Psoas muscle (tissue), 8 donors: ENCODE measurements around the gene ATRIP. TPM values are rescaled to one million over a fixed set of nuclear protein-coding genes. Genes with fewer than 3 reads are reported as not detected.
"Not testable (repeated sequence)": the region's sequence is repeated elsewhere in the genome, so short reads cannot be mapped to it uniquely, and the experiment has no call there.

Source experiments
- ATAC-seq, 4 donors: fragments of 200-7000 bp; cut with Tn5 transposase; one replicate each; pipeline ENCODE4 v1.9.1; 2020; ENCODE audit warnings: moderate library complexity in 3 of 4, mild to moderate bottlenecking in 2 of 4
- DNase-seq, 2 donors: peaks; one replicate each; pipeline ENCODE4 v3.0.0-alpha.2; 2020
- H3K27ac ChIP-seq: fragments of 200-600 bp; one replicate; pipeline ENCODE4 v1.8.0; 2022
- H3K27me3 ChIP-seq, 3 donors: fragments of 200-600 bp in 1 of 3; one replicate each; pipeline versions ENCODE4 v1.6.1 to v1.8.0; 2013 to 2022; ENCODE audit warnings: low read length in 2 of 3, mild to moderate bottlenecking in 2 of 3, moderate library complexity in 1 of 3; ENCODE audit not compliant: insufficient read depth in 3 of 3
- H3K36me3 ChIP-seq, 2 donors: fragments of 200-600 bp in 1 of 2; one replicate each; pipeline versions ENCODE4 v1.6.1 to v1.8.0; 2013 to 2022; ENCODE audit warnings: low read depth in 1 of 2, mild to moderate bottlenecking in 1 of 2, moderate library complexity in 1 of 2; ENCODE audit not compliant: insufficient read depth in 1 of 2
- H3K4me1 ChIP-seq: fragments of 200-600 bp; one replicate; pipeline ENCODE4 v1.8.0; 2022
- H3K4me3 ChIP-seq: fragments of 200-600 bp; one replicate; pipeline ENCODE4 v1.8.0; 2022; ENCODE audit warnings: mild to moderate bottlenecking
- H3K9me3 ChIP-seq: fragments of 200-600 bp; one replicate; pipeline ENCODE4 v1.8.0; 2022
- WGBS, 3 donors: extraction: QIAGEN DNeasy Blood & Tissue Kit; methylation state at CpG; one replicate each; pipeline versions ENCODE4 v1.1.6 to v1.1.7; 2013; 5-methylcytosine and 5-hydroxymethylcytosine counted together
- intact Hi-C, 2 donors: fragments of 100-400 bp; cut with DNase I; formaldehyde crosslinking; loops; one replicate each; pipeline versions ENCODE4 v1.11.0 to v1.14.2; 2022
- polyA plus RNA-seq, 3 donors: library from polyadenylated mRNA; stranded (reverse); fragments of 200-250 nt; gene quantifications; one replicate each; pipeline ENCODE4 v1.2.3, GENCODE V29; 2013
- total RNA-seq, 4 donors: library from RNA; stranded (reverse); fragmentation: NEBNext Ultra II Directional in 2 of 4; extraction: Animal tissue kit (Norgen Biotek cat#: 25700) in 2 of 4; gene quantifications; one replicate each; pipeline versions ENCODE4 v1.2.1 to v1.2.4, GENCODE V29; 2021 to 2023
- TF ChIP-seq, protein P1 (sequence below): fragments of 200-600 bp; IDR thresholded peaks from one replicate; pipeline ENCODE4 v1.8.0; 2022; ENCODE audit warnings: antibody characterized with exemption
- donor health status: healthy with polysubstance abuse.
- donor health status: DM: no; HTN: no; CAD: no; lungs with moderate emphysema.
- donor health status: Bipolar disorder and iron deficiency.
- donor health status: healthy.
- donor health status: DM: yes; HTN: yes; CAD: no.
- donor health status: DM: no; HTN: no; CAD: no.
- donor health status: DM: no; HTN: no; CAD: no.
- donor health status: DM: yes; HTN: yes; CAD: no.

The ATRIP gene
- total and polyA plus RNA-seq, 7 donors = 3.7 to 5.6 (median 4.5) TPM

DNA sequence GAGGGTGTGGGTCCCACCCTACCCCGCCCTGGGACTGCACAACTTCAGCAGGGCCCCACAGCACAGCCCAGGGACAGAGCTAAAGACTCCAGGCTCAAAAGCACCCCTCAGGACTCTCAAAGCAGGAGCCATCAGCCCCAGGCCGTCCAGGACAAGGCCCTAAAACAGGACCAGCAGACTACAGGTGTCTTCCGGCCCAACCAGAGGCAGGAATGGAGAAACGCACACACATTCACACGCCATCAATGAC lies 26.1 kb downstream of the ATRIP start:
- intact Hi-C loops = no loop called here
- no peaks in the 10 kb centered on the region for H3K9me3 ChIP-seq
- H3K27ac ChIP-seq = peak overlapping the region; percentile 86
- H3K27me3 ChIP-seq = no peaks in the 10 kb centered on the region
- WGBS, 3 donors = 10 to 26% (median 14%) methylated on average over 5 of the region's 5 CpGs
- peaks cover 0 to 15% of the 10 kb centered on the region in 2 donors for H3K36me3 ChIP-seq
- DNase-seq = no peak
- TF ChIP-seq, protein P1, sequence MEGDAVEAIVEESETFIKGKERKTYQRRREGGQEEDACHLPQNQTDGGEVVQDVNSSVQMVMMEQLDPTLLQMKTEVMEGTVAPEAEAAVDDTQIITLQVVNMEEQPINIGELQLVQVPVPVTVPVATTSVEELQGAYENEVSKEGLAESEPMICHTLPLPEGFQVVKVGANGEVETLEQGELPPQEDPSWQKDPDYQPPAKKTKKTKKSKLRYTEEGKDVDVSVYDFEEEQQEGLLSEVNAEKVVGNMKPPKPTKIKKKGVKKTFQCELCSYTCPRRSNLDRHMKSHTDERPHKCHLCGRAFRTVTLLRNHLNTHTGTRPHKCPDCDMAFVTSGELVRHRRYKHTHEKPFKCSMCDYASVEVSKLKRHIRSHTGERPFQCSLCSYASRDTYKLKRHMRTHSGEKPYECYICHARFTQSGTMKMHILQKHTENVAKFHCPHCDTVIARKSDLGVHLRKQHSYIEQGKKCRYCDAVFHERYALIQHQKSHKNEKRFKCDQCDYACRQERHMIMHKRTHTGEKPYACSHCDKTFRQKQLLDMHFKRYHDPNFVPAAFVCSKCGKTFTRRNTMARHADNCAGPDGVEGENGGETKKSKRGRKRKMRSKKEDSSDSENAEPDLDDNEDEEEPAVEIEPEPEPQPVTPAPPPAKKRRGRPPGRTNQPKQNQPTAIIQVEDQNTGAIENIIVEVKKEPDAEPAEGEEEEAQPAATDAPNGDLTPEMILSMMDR = no peak
- H3K4me3 ChIP-seq = peak overlapping the region; percentile 79
- ATAC-seq = peak in 3 of 4 donors; percentile 30 to 50 (median 31)
- H3K4me1 ChIP-seq = peaks cover 25% of the 10 kb centered on the region

DNA sequence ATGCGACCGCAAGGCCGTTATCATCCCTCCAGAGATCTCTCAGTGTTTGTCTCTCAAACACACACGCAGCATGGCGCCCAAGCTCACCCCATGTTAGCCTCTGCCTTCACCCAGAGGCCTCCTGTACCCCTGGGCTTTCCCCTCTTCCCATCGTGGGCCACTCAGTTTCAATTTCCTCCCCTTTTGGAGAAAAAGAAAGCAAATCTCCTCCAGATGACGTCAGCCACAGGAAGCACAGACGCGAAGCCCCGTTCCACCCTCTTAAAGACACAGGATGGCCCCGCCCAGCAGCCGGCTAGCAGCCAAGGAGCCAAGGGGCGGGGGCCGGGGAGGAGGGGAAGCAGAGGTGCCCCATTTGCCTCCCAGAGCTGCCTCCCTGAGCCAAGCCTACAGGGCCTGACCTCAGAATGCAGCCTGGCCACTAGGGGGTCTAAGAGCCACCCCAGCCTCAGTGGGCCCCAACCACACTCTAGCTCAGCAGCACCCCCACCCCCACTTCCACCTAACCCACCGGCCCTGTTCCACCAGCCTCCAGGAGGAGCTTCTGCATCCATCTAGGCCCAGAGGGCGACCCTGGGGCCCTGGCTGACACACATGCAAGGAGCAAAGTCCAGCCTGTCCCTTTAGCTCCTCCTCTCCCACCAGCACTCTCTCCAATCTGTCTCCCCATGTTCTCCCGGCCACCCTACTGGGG lies 26.5 kb downstream of the ATRIP start:
- 9% methylated on average over 15 to 17 of the region's 17 CpGs for WGBS, 3 donors
- Histone ChIP-seq H3K27ac (peak overlapping the region; percentile 86), H3K4me3 (peak overlapping the region; percentile 79), H3K27me3 (no peaks in the 10 kb centered on the region), H3K36me3 (peaks cover 0 to 13% of the 10 kb centered on the region in 2 donors), H3K9me3 (no peaks in the 10 kb centered on the region), H3K4me1 (peaks cover 20% of the 10 kb centered on the region)
- intact Hi-C loops = no loop called here
- peak; percentile 92 to 93 for DNase-seq
- TF ChIP-seq, protein P1 = peak; percentile 36
- ATAC-seq = peak; percentile 81 to 92 (median 88)

DNA sequence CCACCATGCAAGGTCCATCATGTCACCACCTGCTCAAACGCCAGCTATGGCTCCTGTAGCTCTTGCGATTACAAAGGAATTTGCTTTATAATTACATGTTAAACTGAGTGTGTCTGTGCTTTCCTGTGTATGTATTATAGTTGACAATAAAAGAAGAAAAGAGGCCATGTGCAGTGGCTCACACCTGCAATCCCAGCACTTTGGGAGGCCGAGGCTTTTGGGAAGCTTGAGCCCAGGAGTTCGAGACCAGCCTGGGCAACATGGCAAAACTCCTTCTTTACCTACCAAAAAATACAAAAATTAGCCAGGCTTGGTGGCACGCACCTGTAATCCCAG lies 27.0 kb downstream of the ATRIP start:
- WGBS, 3 donors = 70 to 78% (median 75%) methylated on average over 5 of the region's 5 CpGs
- no peak for ATAC-seq
- H3K4me1 ChIP-seq = peaks cover 19% of the 10 kb centered on the region
- H3K27me3 ChIP-seq = no peaks in the 10 kb centered on the region
- H3K36me3 ChIP-seq = peaks cover 0 to 8% of the 10 kb centered on the region in 2 donors
- TF ChIP-seq, protein P1 = no peak
- peak overlapping the region; percentile 79 for H3K4me3 ChIP-seq
- H3K9me3 ChIP-seq = no peaks in the 10 kb centered on the region
- intact Hi-C loops = no loop called here
- H3K27ac ChIP-seq = peak overlapping the region; percentile 86
- DNase-seq = no peak

DNA sequence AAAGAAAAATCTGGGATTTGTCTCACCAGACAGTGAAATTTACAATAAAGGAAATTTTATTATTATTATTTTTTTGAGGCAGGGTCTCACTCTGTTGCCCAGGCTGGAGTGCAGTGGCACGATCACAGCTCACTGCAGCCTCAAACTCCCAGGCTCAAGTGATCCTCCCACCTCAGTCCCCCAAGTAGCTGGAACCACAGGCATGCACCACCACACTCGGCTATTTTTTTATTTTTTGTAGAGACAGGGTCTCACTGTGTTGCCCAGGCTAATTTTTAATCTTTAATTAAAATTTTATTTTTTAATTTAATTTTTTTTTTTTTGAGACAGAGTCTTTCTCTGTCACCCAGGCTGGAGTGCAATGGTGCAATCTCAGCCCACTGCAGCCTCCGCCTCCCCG lies 27.5 kb downstream of the ATRIP start:
- H3K9me3 ChIP-seq, H3K27me3 ChIP-seq, H3K36me3 ChIP-seq, DNase-seq, intact Hi-C loops, ATAC-seq, H3K4me3 ChIP-seq: not testable (repeated sequence)
- WGBS, 3 donors = 91 to 95% (median 94%) methylated on average over 4 of the region's 4 CpGs
- peaks cover 18% of the 10 kb centered on the region for H3K4me1 ChIP-seq
- peak overlapping the region; percentile 86 for H3K27ac ChIP-seq

DNA sequence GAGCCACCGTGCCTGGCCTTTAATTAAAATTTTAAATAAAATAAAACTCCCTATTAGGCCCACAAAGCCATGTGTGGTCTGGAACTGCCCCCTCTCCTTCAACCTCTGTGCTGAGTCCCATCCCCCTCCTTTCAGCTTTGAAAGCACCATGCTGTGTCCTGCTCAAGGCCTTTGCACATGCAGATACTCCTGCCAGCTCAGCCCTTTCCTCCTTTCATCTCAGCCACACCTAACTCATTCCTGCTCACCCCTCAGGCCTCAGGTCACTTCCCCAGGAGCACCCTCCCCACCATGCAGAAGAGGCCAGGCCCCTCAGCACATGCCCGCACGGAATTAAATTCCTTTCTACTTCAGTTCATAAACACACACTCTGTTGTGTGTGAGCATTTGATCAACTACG lies 28.1 kb downstream of the ATRIP start:
- intact Hi-C loops = no loop called here
- Histone ChIP-seq H3K27me3 (no peaks in the 10 kb centered on the region), H3K27ac (no peak overlapping the region), H3K4me1 (peaks cover 13% of the 10 kb centered on the region), H3K36me3 (peaks cover 0 to under 1% of the 10 kb centered on the region in 2 donors), H3K4me3 (no peak overlapping the region), H3K9me3 (no peaks in the 10 kb centered on the region)
- WGBS, 3 donors = 80 to 85% (median 81%) methylated on average over 4 of the region's 4 CpGs
- ATAC-seq (no peak), DNase-seq (no peak)
- TF ChIP-seq, protein P1 = no peak
